B cell (primary cell): ENCODE measurements around the gene ZBP1. TPM values are rescaled to one million over a fixed set of nuclear protein-coding genes. Genes with fewer than 3 reads are reported as not detected.

Experiments
- ATAC-seq: fragments of 200-7000 bp; cut with Tn5 transposase; one replicate; pipeline ENCODE4 v1.10.0; 2021; ENCODE audit warnings: low read depth, mild to moderate bottlenecking, moderate number of reproducible peaks, moderate library complexity
- CTCF ChIA-PET: fragments of 350-600 bp; sonication (Branson Sonifier 250); formaldehyde crosslinking; loops from one replicate; lab custom pipeline; 2021; ENCODE audit warnings: antibody characterized with exemption, inconsistent platforms; lab: Charles Lee
- POLR2A ChIA-PET: fragments of 350-600 bp; sonication (Branson Sonifier 250); formaldehyde crosslinking; loops from one replicate; lab custom pipeline; 2021; ENCODE audit warnings: antibody characterized with exemption; lab: Charles Lee
- DNase-seq: peaks from one replicate; pipeline ENCODE4 v3.0.0; 2013
- H2AFZ ChIP-seq: 2 replicates; pipeline ENCODE4 v1.6.1; 2012; ENCODE audit warnings: mild to moderate bottlenecking, low read depth, low read length; ENCODE audit not compliant: insufficient read depth, poor library complexity, severe bottlenecking
- H3K27ac ChIP-seq, 2 donors: 1 replicate in 1 of 2; 2 replicates in 1 of 2; pipeline ENCODE4 v1.5.1; 2012 to 2013; ENCODE audit warnings: low read length in 2 of 2, mild to moderate bottlenecking in 2 of 2, moderate library complexity in 1 of 2
- H3K27me3 ChIP-seq, 4 experiments: fragments of 200-600 bp in 1 of 4; sonication (generic) in 1 of 4; replicated peaks in 1 of 4; 1 replicate in 2 of 4; 2 replicates in 2 of 4; pipeline versions ENCODE4 v1.6.1 to v1.7.0; 2013 to 2016; ENCODE audit warnings: low read length in 3 of 4, mild to moderate bottlenecking in 2 of 4, mixed read lengths in 1 of 4, moderate library complexity in 1 of 4; ENCODE audit not compliant: insufficient read depth in 4 of 4, control insufficient read depth in 3 of 4; ENCODE audit errors: control extremely low read depth in 1 of 4
- H3K36me3 ChIP-seq, 2 experiments: replicated peaks in 1 of 2; 1 replicate in 1 of 2; 2 replicates in 1 of 2; pipeline versions ENCODE4 v1.6.1 to v1.7.1; 2013; ENCODE audit warnings: low read length in 1 of 2; ENCODE audit not compliant: insufficient read depth in 2 of 2, control insufficient read depth in 1 of 2; ENCODE audit errors: control extremely low read depth in 1 of 2, extremely low read depth in 1 of 2
- H3K4me1 ChIP-seq, 2 donors: fragments of 200-600 bp in 1 of 2; sonication (generic) in 1 of 2; 1 replicate in 1 of 2; 2 replicates in 1 of 2; pipeline versions ENCODE4 v1.5.1 to v1.6.1; 2013 to 2017; ENCODE audit warnings: low read length in 2 of 2; ENCODE audit not compliant: control insufficient read depth in 2 of 2, insufficient read depth in 2 of 2
- H3K4me2 ChIP-seq: replicated peaks from 2 replicates; pipeline ENCODE3; 2012; ENCODE audit warnings: mild to moderate bottlenecking, low read depth, low read length; ENCODE audit not compliant: poor library complexity, severe bottlenecking
- H3K4me3 ChIP-seq, 5 experiments: fragments of 200-600 bp in 1 of 5; sonication (generic) in 1 of 5; 1 replicate in 3 of 5; 2 replicates in 2 of 5; pipeline versions ENCODE4 v1.5.1 to v1.7.0; 2011 to 2016; ENCODE audit warnings: low read length in 4 of 5, mild to moderate bottlenecking in 4 of 5, low read depth in 2 of 5, control low read depth in 1 of 5, moderate library complexity in 1 of 5; ENCODE audit not compliant: insufficient read depth in 1 of 5; ENCODE audit errors: control extremely low read depth in 1 of 5, extremely low read depth in 1 of 5
- H3K79me2 ChIP-seq: fragments of 200-600 bp; sonication (generic); one replicate; pipeline ENCODE4 v1.6.0; 2016; ENCODE audit warnings: low read length; ENCODE audit not compliant: control insufficient read depth, insufficient read depth
- H3K9ac ChIP-seq: fragments of 200-600 bp; sonication (generic); 2 replicates; pipeline ENCODE4 v1.6.1; 2017; ENCODE audit warnings: mild to moderate bottlenecking, low read length, moderate library complexity
- H3K9me3 ChIP-seq, 3 donors: one replicate each; pipeline versions ENCODE4 v1.6.1 to v1.7.1; 2013; ENCODE audit warnings: low read length in 2 of 3; ENCODE audit not compliant: control insufficient read depth in 2 of 3, insufficient read depth in 1 of 3; ENCODE audit errors: control extremely low read depth in 1 of 3
- H4K20me1 ChIP-seq: 2 replicates; pipeline ENCODE4 v1.6.0; 2012; ENCODE audit warnings: mild to moderate bottlenecking, low read length; ENCODE audit not compliant: insufficient read depth, control insufficient read depth, poor library complexity, severe bottlenecking
- H3K27ac Mint-ChIP-seq: one replicate; pipeline ENCODE4 v1.8.0; 2021; ENCODE audit warnings: mixed read lengths
- H3K27me3 Mint-ChIP-seq: one replicate; pipeline ENCODE4 v1.8.0; 2021; ENCODE audit warnings: mixed read lengths
- H3K4me1 Mint-ChIP-seq: one replicate; pipeline ENCODE4 v1.8.0; 2021; ENCODE audit warnings: mixed read lengths
- H3K4me3 Mint-ChIP-seq: one replicate; pipeline ENCODE4 v1.8.0; 2021; ENCODE audit warnings: mixed read lengths
- H3K9me3 Mint-ChIP-seq: one replicate; pipeline ENCODE4 v1.8.0; 2022; ENCODE audit warnings: mixed read lengths; ENCODE audit not compliant: insufficient read depth
- CTCF ChIP-seq: fragments of 200-600 bp; IDR thresholded peaks from one replicate; pipeline ENCODE4 v1.8.0; 2022; ENCODE audit warnings: antibody characterized with exemption, mild to moderate bottlenecking
- EZH2 ChIP-seq: IDR thresholded peaks from 2 replicates; pipeline ENCODE4 v1.6.1; 2012; ENCODE audit warnings: borderline replicate concordance, low read depth, mild to moderate bottlenecking, moderate library complexity, low read length; ENCODE audit not compliant: insufficient read depth, poor library complexity, severe bottlenecking
- whole genome bisulfite sequencing: methylation state at CpG from one replicate; pipeline ENCODE4 v1.1.5; 2013; ENCODE audit warnings: missing lambda C conversion rate; ENCODE audit not compliant: insufficient coverage; 5-methylcytosine and 5-hydroxymethylcytosine counted together
- intact Hi-C: fragments of 100-400 bp; cut with micrococcal nuclease; formaldehyde crosslinking; loops from one replicate; pipeline ENCODE4 v1.10.0; 2022
- polyA plus RNA-seq: library from polyadenylated mRNA; depleted of rRNA; stranded (reverse); fragments of >200 nt; gene quantifications from 2 replicates; pipeline ENCODE4 v1.2.3, GENCODE V29; 2012
- total RNA-seq, 2 donors: library from RNA; stranded (reverse); fragments of 120-200 nt in 1 of 2; gene quantifications; 1 replicate in 1 of 2; 2 replicates in 1 of 2; pipeline versions ENCODE4 v1.2.3 to v1.2.4, GENCODE V29; 2013 to 2022

The ZBP1 gene
- total and polyA plus RNA-seq, 2 donors (not counting 1 experiment from before 2014, with no cell fraction given), result 29.9 to 69.2 TPM

DNA sequence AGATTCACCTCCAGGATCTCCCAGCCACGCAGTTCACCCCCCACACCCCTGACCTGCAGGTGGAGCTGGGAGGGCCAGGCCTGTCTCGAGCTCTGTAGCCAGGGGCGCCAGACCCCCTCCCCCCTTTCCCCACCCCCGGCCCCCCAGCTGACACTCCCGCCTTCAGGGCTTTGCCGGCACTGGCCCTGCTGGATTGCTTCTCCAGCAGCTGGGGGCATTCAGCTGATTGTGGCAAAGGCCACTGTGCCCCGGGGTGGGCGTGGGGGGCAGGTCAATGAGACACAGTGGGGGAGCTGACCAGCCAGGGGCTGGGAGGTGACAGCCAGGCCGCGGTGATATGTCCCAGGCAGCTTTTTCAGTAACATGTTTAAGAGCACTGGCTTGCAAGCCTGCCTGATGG, 22.2 kb downstream of the ZBP1 start:
- Histone ChIP-seq H3K4me2 (no peak overlapping the region), H3K27me3 (peaks cover 0 to 14% (median 2%) of the 10 kb centered on the region in 4 experiments), H3K4me1 (peaks cover 10 to 26% of the 10 kb centered on the region in 2 donors), H4K20me1 (no peaks in the 10 kb centered on the region), H3K27ac (no peak overlapping the region), H3K36me3 (no peaks in the 10 kb centered on the region), H3K9me3 (peaks cover 0 to 2% (median 0%) of the 10 kb centered on the region in 3 donors), H3K4me3 (no peak overlapping the region), H2AFZ (no peak overlapping the region), H3K9ac (no peak overlapping the region), H3K79me2 (no peaks in the 10 kb centered on the region)
- Mint-ChIP-seq H3K4me1 (peaks cover 18% of the 10 kb centered on the region), H3K27me3 (peaks cover 5% of the 10 kb centered on the region), H3K4me3 (no peak overlapping the region), H3K27ac (no peak overlapping the region), H3K9me3 (no peaks in the 10 kb centered on the region)
- POLR2A ChIA-PET, result no interaction called here
- WGBS, result 75% methylated on average over 7 of the region's 10 CpGs
- CTCF ChIA-PET, result interaction anchor here (0.8 to 11.4 kb wide), 13 partner anchors 10 to 1048 kb away, joined by 3 to 131 read pairs (median 17); partner anchors contain the start of gene ZBP1
- intact Hi-C loops, result no loop called here
- ATAC-seq (no peak), DNase-seq (no peak)
- no peak for TF ChIP-seq EZH2
- no peak for TF ChIP-seq CTCF
